A673 (cell line): ENCODE data around the gene DHRS9.

Experiments used
- EZH2 ChIP-seq: fragments of 200-600 bp; sonication (generic); IDR thresholded peaks from 2 replicates; pipeline ENCODE4 v1.6.1; 2017; ENCODE audit warnings: borderline replicate concordance, low read depth, mild to moderate bottlenecking, mixed read lengths, antibody characterized with exemption, low read length; ENCODE audit not compliant: poor library complexity, severe bottlenecking
- TF ChIP-seq, protein P1 (sequence below): fragments of 300-800, 200-600 bp; sonication (generic); conservative IDR thresholded peaks from 2 replicates; pipeline ENCODE4 v1.5.1; 2017; ENCODE audit warnings: low read depth, mild to moderate bottlenecking, antibody characterized with exemption, low read length, moderate library complexity, mixed read lengths

DNA sequence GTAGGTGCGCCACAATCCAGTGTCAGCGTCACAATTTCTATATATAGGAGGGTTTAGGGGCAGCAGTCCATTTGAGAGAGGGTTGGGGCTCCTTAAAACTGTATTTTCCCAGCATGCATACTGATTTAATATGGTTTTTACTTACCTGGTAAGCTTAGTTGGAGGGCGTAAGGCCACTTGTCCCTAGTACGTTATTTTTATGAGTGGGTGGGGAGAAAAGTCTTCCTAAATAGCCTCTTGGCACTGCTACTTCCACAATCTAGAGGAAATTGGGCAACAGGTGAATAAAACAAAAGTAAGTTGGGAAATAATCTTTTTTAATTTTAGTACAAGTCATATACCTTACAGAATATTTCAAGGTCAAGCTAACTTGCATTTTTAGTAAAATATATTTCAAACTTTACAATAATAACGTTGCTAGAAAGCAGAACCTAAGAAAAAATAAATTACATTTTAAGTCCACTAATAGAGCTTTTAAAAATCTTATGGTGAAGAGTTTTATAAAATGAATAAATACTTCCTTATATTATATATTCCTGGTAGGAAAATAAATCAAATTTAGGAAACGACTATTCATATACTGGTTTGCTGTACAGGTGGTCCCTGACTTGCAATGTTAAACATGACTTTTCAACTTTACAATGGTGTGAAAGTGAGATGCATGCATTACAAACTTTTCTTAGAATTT, 20.9 kb downstream of the DHRS9 start:
- TF ChIP-seq, protein P1, sequence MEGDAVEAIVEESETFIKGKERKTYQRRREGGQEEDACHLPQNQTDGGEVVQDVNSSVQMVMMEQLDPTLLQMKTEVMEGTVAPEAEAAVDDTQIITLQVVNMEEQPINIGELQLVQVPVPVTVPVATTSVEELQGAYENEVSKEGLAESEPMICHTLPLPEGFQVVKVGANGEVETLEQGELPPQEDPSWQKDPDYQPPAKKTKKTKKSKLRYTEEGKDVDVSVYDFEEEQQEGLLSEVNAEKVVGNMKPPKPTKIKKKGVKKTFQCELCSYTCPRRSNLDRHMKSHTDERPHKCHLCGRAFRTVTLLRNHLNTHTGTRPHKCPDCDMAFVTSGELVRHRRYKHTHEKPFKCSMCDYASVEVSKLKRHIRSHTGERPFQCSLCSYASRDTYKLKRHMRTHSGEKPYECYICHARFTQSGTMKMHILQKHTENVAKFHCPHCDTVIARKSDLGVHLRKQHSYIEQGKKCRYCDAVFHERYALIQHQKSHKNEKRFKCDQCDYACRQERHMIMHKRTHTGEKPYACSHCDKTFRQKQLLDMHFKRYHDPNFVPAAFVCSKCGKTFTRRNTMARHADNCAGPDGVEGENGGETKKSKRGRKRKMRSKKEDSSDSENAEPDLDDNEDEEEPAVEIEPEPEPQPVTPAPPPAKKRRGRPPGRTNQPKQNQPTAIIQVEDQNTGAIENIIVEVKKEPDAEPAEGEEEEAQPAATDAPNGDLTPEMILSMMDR, result no peak
- TF ChIP-seq EZH2, result no peak
